ENCODE results near the gene TRA2A. TPM values are rescaled to one million over a fixed set of nuclear protein-coding genes. Genes with fewer than 3 reads are reported as not detected.

Gene TRA2A
- total and polyA plus RNA-seq, 9 of the 15 experiments (the other 6 are each of a cell fraction or from before 2014, with no cell fraction given), result 22.7 to 210 (median 73.9) TPM

DNA sequence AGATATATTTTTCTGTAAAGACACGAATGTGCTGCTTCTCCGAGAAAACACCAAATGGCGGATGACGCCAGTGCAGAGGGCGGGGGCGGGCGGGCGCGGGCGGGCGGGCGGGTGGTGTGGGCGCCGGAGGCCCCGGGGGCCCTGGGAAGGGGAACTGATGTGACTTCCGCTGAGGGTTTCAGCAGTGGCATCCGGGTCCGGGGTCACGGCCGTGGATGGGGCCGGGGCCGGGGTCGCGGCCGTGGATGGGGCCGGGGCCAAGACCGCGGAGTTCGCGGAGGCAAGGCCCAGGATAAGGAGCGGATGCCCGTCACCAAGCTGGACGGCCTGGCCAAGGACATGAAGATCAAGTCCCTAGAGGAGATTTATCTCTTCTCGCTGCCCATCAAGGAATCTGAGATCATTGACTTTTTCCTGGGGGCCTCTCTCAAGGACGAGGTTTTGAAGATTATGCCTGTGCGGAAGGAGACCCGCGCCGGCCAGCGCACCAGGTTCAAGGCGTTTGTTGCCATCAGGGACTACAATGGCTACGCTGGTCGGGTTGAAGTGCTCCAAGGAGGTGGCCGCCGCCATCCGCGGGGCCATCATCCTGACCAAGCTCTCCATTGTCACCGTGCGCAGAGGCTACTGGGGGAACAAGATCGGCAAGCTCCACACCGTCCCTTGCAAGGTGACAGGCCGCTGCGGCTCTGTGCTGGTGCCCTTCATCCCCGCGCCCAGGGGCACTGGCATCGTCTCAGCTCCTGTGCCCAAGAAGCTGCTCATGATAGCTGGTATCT is 41.2 kb downstream of the TRA2A start (continued):
- TF ChIP-seq, protein P1, sequence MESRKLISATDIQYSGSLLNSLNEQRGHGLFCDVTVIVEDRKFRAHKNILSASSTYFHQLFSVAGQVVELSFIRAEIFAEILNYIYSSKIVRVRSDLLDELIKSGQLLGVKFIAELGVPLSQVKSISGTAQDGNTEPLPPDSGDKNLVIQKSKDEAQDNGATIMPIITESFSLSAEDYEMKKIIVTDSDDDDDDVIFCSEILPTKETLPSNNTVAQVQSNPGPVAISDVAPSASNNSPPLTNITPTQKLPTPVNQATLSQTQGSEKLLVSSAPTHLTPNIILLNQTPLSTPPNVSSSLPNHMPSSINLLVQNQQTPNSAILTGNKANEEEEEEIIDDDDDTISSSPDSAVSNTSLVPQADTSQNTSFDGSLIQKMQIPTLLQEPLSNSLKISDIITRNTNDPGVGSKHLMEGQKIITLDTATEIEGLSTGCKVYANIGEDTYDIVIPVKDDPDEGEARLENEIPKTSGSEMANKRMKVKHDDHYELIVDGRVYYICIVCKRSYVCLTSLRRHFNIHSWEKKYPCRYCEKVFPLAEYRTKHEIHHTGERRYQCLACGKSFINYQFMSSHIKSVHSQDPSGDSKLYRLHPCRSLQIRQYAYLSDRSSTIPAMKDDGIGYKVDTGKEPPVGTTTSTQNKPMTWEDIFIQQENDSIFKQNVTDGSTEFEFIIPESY (CRISPR knock-in tag; IDR thresholded peaks at IDR 0.05), result 0 out of 2 replicates have a peak, but pooled peaks have one; percentile 36
- peak; percentile 88 for TF ChIP-seq GABPA (tag; conservative IDR thresholded peaks at IDR 0.05; ENCODE audit: low read depth)
- peak; percentile 32 to 42; a peak in 3 of 4 replicates for TF ChIP-seq NRF1 (conservative IDR thresholded peaks at IDR 0.05 in 1 of 2, IDR thresholded peaks at IDR 0.05 in 1 of 2)
- TF ChIP-seq, protein P2, sequence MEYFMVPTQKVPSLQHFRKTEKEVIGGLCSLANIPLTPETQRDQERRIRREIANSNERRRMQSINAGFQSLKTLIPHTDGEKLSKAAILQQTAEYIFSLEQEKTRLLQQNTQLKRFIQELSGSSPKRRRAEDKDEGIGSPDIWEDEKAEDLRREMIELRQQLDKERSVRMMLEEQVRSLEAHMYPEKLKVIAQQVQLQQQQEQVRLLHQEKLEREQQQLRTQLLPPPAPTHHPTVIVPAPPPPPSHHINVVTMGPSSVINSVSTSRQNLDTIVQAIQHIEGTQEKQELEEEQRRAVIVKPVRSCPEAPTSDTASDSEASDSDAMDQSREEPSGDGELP (CRISPR knock-in tag; IDR thresholded peaks at IDR 0.05; ENCODE audit: borderline replicate concordance), result peak; percentile 27; the same call in 1 of the 2 replicates
- peak; percentile 66; the same call in 1 of the 2 replicates for TF ChIP-seq ZFX (CRISPR knock-in tag; IDR thresholded peaks at IDR 0.05)
- no peak for TF ChIP-seq CSDE1 (IDR thresholded peaks at IDR 0.05)
- TF ChIP-seq VEZF1 (CRISPR knock-in tag; IDR thresholded peaks at IDR 0.05), result peak; percentile 92
- TF ChIP-seq NR2C2 (CRISPR knock-in tag; IDR thresholded peaks at IDR 0.05), result no peak
- TF ChIP-seq NR2C2 (tag; IDR thresholded peaks at IDR 0.05), result peak; percentile 94
- TF ChIP-seq EGR1 (conservative IDR thresholded peaks at IDR 0.05), result peak; percentile 27; the same call in 1 of the 2 replicates
- TF ChIP-seq, protein P3, sequence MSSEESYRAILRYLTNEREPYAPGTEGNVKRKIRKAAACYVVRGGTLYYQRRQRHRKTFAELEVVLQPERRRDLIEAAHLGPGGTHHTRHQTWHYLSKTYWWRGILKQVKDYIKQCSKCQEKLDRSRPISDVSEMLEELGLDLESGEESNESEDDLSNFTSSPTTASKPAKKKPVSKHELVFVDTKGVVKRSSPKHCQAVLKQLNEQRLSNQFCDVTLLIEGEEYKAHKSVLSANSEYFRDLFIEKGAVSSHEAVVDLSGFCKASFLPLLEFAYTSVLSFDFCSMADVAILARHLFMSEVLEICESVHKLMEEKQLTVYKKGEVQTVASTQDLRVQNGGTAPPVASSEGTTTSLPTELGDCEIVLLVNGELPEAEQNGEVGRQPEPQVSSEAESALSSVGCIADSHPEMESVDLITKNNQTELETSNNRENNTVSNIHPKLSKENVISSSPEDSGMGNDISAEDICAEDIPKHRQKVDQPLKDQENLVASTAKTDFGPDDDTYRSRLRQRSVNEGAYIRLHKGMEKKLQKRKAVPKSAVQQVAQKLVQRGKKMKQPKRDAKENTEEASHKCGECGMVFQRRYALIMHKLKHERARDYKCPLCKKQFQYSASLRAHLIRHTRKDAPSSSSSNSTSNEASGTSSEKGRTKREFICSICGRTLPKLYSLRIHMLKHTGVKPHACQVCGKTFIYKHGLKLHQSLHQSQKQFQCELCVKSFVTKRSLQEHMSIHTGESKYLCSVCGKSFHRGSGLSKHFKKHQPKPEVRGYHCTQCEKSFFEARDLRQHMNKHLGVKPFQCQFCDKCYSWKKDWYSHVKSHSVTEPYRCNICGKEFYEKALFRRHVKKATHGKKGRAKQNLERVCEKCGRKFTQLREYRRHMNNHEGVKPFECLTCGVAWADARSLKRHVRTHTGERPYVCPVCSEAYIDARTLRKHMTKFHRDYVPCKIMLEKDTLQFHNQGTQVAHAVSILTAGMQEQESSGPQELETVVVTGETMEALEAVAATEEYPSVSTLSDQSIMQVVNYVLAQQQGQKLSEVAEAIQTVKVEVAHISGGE (CRISPR knock-in tag; IDR thresholded peaks at IDR 0.05), result peak in 1 of 3 experiments; percentile 80; a peak in 2 of 6 replicates
- peak; percentile 50; the same call in 1 of the 2 replicates for TF ChIP-seq PHF8 (IDR thresholded peaks at IDR 0.05; ENCODE audit: borderline replicate concordance, low read length)
- TF ChIP-seq ZBTB7A (IDR thresholded peaks at IDR 0.05; ENCODE audit: borderline replicate concordance, control insufficient read depth, low read depth, low read length), result peak; percentile 42; the same call in 1 of the 2 replicates
- no peak for TF ChIP-seq TEAD1 (CRISPR knock-in tag; IDR thresholded peaks at IDR 0.05)
- TF ChIP-seq SPI1 (IDR thresholded peaks at IDR 0.05; ENCODE audit: borderline replicate concordance, low read depth, low read length), result peak; percentile 18; the same call in 1 of the 2 replicates
- TF ChIP-seq EZH2 (IDR thresholded peaks at IDR 0.05; ENCODE audit: borderline replicate concordance, low read depth, low read length), result no peak

Measured in K562 (cell line).